K562 (cell line): ENCODE results near the gene CHD1L. TPM values are rescaled to one million over a fixed set of nuclear protein-coding genes. Genes with fewer than 3 reads are reported as not detected.

Experiments
- ATAC-seq: fragments of 200-7000 bp; cut with Tn5 transposase; 3 replicates; pipeline ENCODE4 v1.9.1; 2020; ENCODE audit warnings: moderate library complexity
- BruUV-seq: library from RNA; stranded (reverse); fragments of 400-500 nt; replicated peaks from 2 replicates; lab custom pipeline; 2021; lab: Mats Ljungman, UMichigan
- CTCF ChIA-PET: fragments of 300-600 bp; formaldehyde crosslinking; extraction: SDS; loops from one replicate; lab custom pipeline; 2021; ENCODE audit warnings: low intra/inter-chr PET ratio; lab: Yijun Ruan, JAX
- POLR2A ChIA-PET: fragments of 300-600, 350-650 bp; sonication (Branson Sonifier 250); formaldehyde crosslinking; extraction: SDS; loops from one replicate; lab custom pipeline; 2021; ENCODE audit warnings: antibody characterized with exemption, inconsistent platforms; lab: Yijun Ruan, JAX
- DNase-seq, 4 experiments: peaks; one replicate each; pipeline versions ENCODE4 v3.0.0 to v3.0.0-alpha.2; 2011 to 2018; ENCODE audit warnings: low spot score in 3 of 4, mixed read lengths in 3 of 4; ENCODE audit errors: extremely low read depth in 1 of 4
- FAIRE-seq: peaks from 2 replicates; lab custom pipeline; 2011; peaks lifted over from hg19 to GRCh38; lab: Jason Lieb, UNC
- H2AFZ ChIP-seq: 2 replicates; pipeline ENCODE4 v1.6.0; 2011; ENCODE audit warnings: low read depth, low read length, control low read depth, inconsistent platforms
- H3K27ac ChIP-seq: fragments of 200-600 bp; 3 replicates; pipeline ENCODE4 v1.8.0; 2011; ENCODE audit warnings: low read depth, mild to moderate bottlenecking, control low read depth, inconsistent platforms, low read length, moderate library complexity, mixed read lengths; ENCODE audit errors: extremely low read depth
- H3K27me3 ChIP-seq, 2 experiments: fragments of 300-600 bp in 1 of 2; 2 replicates in 1 of 2; 3 replicates in 1 of 2; pipeline versions ENCODE4 v1.6.0 to v1.8.0; 2011; ENCODE audit warnings: inconsistent platforms in 2 of 2, low read length in 2 of 2, mild to moderate bottlenecking in 1 of 2, mixed read lengths in 1 of 2, moderate library complexity in 1 of 2; ENCODE audit not compliant: control insufficient read depth in 2 of 2, insufficient read depth in 2 of 2
- H3K36me3 ChIP-seq: fragments of 300-600 bp; 3 replicates; pipeline ENCODE4 v1.8.0; 2011; ENCODE audit warnings: mild to moderate bottlenecking, low read length, inconsistent platforms; ENCODE audit not compliant: control insufficient read depth, insufficient read depth
- H3K4me1 ChIP-seq, 2 experiments: fragments of 200-600 bp in 1 of 2; replicated peaks in 1 of 2; 2 replicates in 1 of 2; 3 replicates in 1 of 2; pipeline versions ENCODE4 v1.5.1 to v1.8.0; 2011; ENCODE audit warnings: inconsistent platforms in 2 of 2, low read length in 2 of 2, mild to moderate bottlenecking in 1 of 2, mixed read lengths in 1 of 2, moderate library complexity in 1 of 2; ENCODE audit not compliant: control insufficient read depth in 2 of 2, insufficient read depth in 2 of 2
- H3K4me2 ChIP-seq: 2 replicates; pipeline ENCODE4 v1.6.1; 2011; ENCODE audit warnings: low read length, control low read depth, inconsistent platforms, mixed read lengths; ENCODE audit not compliant: insufficient read depth
- H3K4me3 ChIP-seq: fragments of 200-600 bp; sonication (generic), shearing (Covaris generic); 2 replicates; pipeline ENCODE4 v1.5.1; 2016; ENCODE audit warnings: control low read depth, inconsistent platforms
- H3K79me2 ChIP-seq: fragments of 200-600 bp; 3 replicates; pipeline ENCODE4 v1.8.0; 2011; ENCODE audit warnings: low read length, inconsistent platforms; ENCODE audit not compliant: control insufficient read depth, insufficient read depth
- H3K9ac ChIP-seq, 2 experiments: 2 replicates each; pipeline versions ENCODE4 v1.6.0 to v1.6.1; 2011; ENCODE audit warnings: low read depth in 2 of 2, low read length in 2 of 2, control low read depth in 1 of 2, inconsistent platforms in 1 of 2, mild to moderate bottlenecking in 1 of 2, mixed read lengths in 1 of 2; ENCODE audit not compliant: insufficient read depth in 1 of 2
- H3K9me1 ChIP-seq: one replicate; pipeline ENCODE4 v1.6.0; 2011; ENCODE audit warnings: inconsistent platforms, mild to moderate bottlenecking, low read length, moderate library complexity; ENCODE audit not compliant: control insufficient read depth, insufficient read depth
- H3K9me3 ChIP-seq: replicated peaks from 2 replicates; pipeline ENCODE4 v1.5.1; 2011; ENCODE audit warnings: low read depth, low read length, inconsistent platforms; ENCODE audit not compliant: control insufficient read depth, insufficient read depth
- H4K20me1 ChIP-seq: replicated peaks from 2 replicates; pipeline ENCODE4 v1.6.1; 2011; ENCODE audit warnings: low read length, inconsistent platforms, mixed read lengths; ENCODE audit not compliant: control insufficient read depth, insufficient read depth
- ASH1L ChIP-seq: fragments of 450-650 bp; IDR thresholded peaks from 2 replicates; pipeline ENCODE4 v1.6.1; 2018; ENCODE audit warnings: borderline replicate concordance, mild to moderate bottlenecking, low read depth; ENCODE audit not compliant: partially characterized antibody
- HDAC6 ChIP-seq: IDR thresholded peaks from 2 replicates; pipeline ENCODE4 v1.6.1; 2012; ENCODE audit warnings: low read depth, mild to moderate bottlenecking, control low read depth, inconsistent platforms, low read length, moderate library complexity
- HDGF ChIP-seq: fragments of 450-650 bp; IDR thresholded peaks from 2 replicates; pipeline ENCODE4 v1.6.1; 2016
- IFI16 ChIP-seq: fragments of 250-450 bp; sonication (Bioruptor Pico); IDR thresholded peaks from 2 replicates; pipeline ENCODE4 v2.1.2; 2022; ENCODE audit warnings: mild to moderate bottlenecking, inconsistent platforms
- NCOA2 ChIP-seq, 2 experiments: fragments of 450-650 bp; IDR thresholded peaks; 2 replicates each; pipeline ENCODE4 v1.6.1; 2018; ENCODE audit warnings: mild to moderate bottlenecking in 2 of 2, moderate library complexity in 1 of 2; ENCODE audit not compliant: partially characterized antibody in 2 of 2
- TEAD1 ChIP-seq, 2 experiments: fragments of 450-650 bp in 1 of 2; sonication (generic) in 1 of 2; formaldehyde crosslinking; IDR thresholded peaks; 2 replicates each; pipeline versions ENCODE4 v1.4.0 to v1.8.0; 2020 to 2022; ENCODE audit warnings: mild to moderate bottlenecking in 2 of 2, missing genetic modification reagents in 1 of 2
- TGIF2 ChIP-seq: sonication (generic); formaldehyde crosslinking; IDR thresholded peaks from 2 replicates; pipeline ENCODE4 v1.8.1; 2022; ENCODE audit warnings: mild to moderate bottlenecking, missing genetic modification reagents, moderate library complexity
- ZNF175 ChIP-seq: fragments of 200-800 bp; sonication (Bioruptor generic); IDR thresholded peaks from 2 replicates; pipeline ENCODE4 v1.6.1; 2016; ENCODE audit warnings: low read depth, mild to moderate bottlenecking, missing genetic modification characterization, missing compliant biosample characterization
- ZNF197 ChIP-seq: fragments of 200-800 bp; sonication (Bioruptor generic); IDR thresholded peaks from 2 replicates; pipeline ENCODE4 v1.6.1; 2016; ENCODE audit warnings: low read depth, missing genetic modification characterization, missing compliant biosample characterization
- WGBS: fragments of 100-300 bp; shearing (Covaris generic); methylation state at CpG from one replicate; pipeline ENCODE4 v1.1.6; 2016; ENCODE audit warnings: low coverage, mixed read lengths; ENCODE audit not compliant: insufficient coverage; ENCODE audit errors: missing lambda C conversion rate; 5-methylcytosine and 5-hydroxymethylcytosine counted together
- in situ Hi-C: fragments of 300-500 bp; cut with MboI; formaldehyde crosslinking; loops from 4 replicates; pipeline ENCODE4 v1.15.0; 2018; ENCODE audit warnings: inconsistent platforms, mixed read lengths
- intact Hi-C: fragments of 100-400 bp; cut with micrococcal nuclease; formaldehyde crosslinking; loops from 2 replicates; pipeline ENCODE4 v1.14.2; 2022
- polyA plus RNA-seq, 8 experiments: library from polyadenylated mRNA; depleted of rRNA in 4 of 8; stranded (reverse) in 5 of 8; unstranded in 3 of 8; fragments of >200 nt; fragmentation: Nextera tagmentation in 2 of 8; fragmentation: Illumina TruSeq in 1 of 8; extraction: Ambion mirVana in 2 of 8; extraction: Trizol in 1 of 8; gene quantifications; 2 replicates each; pipeline versions ENCODE4 v1.2.1 to v1.2.3, GENCODE V29; 2011 to 2014; ENCODE audit warnings: inconsistent platforms in 1 of 8, missing spikeins in 1 of 8
- total RNA-seq, 7 experiments: library from RNA; depleted of rRNA in 6 of 7; stranded (reverse); fragments of >200 nt in 6 of 7; fragmentation: Illumina TruSeq in 2 of 7; extraction: Trizol in 2 of 7; gene quantifications; 2 replicates each; pipeline versions ENCODE4 v1.2.1 to v1.2.3, GENCODE V29; 2011 to 2021; ENCODE audit warnings: low replicate concordance in 1 of 7
- TF ChIP-seq, protein P1 (sequence below): sonication (generic); formaldehyde crosslinking; IDR thresholded peaks from 2 replicates; pipeline ENCODE4 v1.8.0; 2022; ENCODE audit warnings: mild to moderate bottlenecking, missing genetic modification reagents
- TF ChIP-seq, protein P2 (sequence below): fragments of 250-450 bp; sonication (Bioruptor Pico); IDR thresholded peaks from 2 replicates; pipeline ENCODE4 v1.8.0; 2021; ENCODE audit warnings: moderate library complexity, mild to moderate bottlenecking, inconsistent platforms

Gene CHD1L
- total and polyA plus RNA-seq, 9 of the 15 experiments (the other 6 are each of a cell fraction or from before 2014, with no cell fraction given) = 25.0 to 93.3 (median 59.1) TPM

DNA sequence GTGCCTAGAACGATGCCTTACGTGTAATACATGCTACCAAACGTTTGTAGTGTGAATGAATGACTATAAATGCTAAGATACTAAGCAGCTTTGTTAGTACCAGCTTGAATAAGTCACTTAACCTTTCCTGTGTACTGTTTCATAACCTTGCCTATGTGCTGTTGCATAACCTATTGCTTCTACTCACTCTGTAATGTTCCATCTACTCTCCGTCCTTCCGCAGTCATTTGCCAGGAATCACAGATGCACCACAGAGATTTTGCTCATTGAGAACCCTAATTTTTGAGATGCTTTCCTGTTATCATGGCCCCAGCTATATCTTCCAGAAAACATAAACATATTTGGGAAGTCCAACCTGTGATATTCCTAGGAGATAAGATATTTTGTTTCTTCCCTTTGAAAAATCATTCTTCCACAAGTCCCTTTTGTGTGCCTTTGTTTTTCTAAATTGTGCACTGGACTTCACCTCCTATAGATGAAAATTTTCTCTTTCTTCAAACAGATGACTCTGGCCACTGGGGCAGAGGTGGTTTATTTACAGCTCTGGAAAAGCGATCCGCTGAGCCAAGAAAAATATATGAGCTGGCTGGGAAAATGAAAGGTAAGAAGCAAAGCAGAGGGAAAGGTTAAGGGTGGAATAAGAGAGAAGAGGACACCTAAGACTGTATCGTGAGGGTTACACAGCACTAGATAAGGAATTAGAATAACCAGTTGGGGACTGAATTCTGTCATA, 44.8 kb downstream of the CHD1L start:
- in situ Hi-C loops = loop anchor here (5.0 kb wide), 1 partner anchor 205 kb away; no protein-coding TSS in a partner anchor
- ATAC-seq (no peak), FAIRE-seq (no peak), DNase-seq (no peak)
- WGBS = 89% methylated on average over 8 of the region's 8 CpGs
- Histone ChIP-seq H3K9me1 (no peaks in the 10 kb centered on the region), H3K79me2 (0 out of 3 replicates have a peak, but pooled peaks cover 3% of the 10 kb centered on the region), H3K36me3 (peaks cover 99% of the 10 kb centered on the region), H3K4me3 (no peak overlapping the region), H4K20me1 (no peaks in the 10 kb centered on the region), H3K27ac (no peak overlapping the region), H3K4me2 (no peak overlapping the region), H3K9ac (no peak overlapping the region), H2AFZ (no peak overlapping the region), H3K4me1 (no peaks in the 10 kb centered on the region), H3K27me3 (no peaks in the 10 kb centered on the region), H3K9me3 (no peaks in the 10 kb centered on the region)
- POLR2A ChIA-PET = interaction anchor here (0.8 to 1.3 kb wide), 2 partner anchors 17 to 90 kb away, joined by 3 read pairs; no protein-coding TSS in a partner anchor
- CTCF ChIA-PET = no interaction called here
- BruUV-seq = no TSS peak
- intact Hi-C loops = no loop called here
- no peak for TF ChIP-seq ASH1L
- no peak for TF ChIP-seq HDGF
- no peak for TF ChIP-seq TGIF2 (CRISPR knock-in tag)
- TF ChIP-seq NCOA2 (IDR thresholded peaks at IDR 0.05; ENCODE audit: partially characterized antibody in 2 of 2) = no peak
- no peak for TF ChIP-seq ZNF197 (CRISPR knock-in tag)
- TF ChIP-seq HDAC6 = no peak
- TF ChIP-seq, protein P1, sequence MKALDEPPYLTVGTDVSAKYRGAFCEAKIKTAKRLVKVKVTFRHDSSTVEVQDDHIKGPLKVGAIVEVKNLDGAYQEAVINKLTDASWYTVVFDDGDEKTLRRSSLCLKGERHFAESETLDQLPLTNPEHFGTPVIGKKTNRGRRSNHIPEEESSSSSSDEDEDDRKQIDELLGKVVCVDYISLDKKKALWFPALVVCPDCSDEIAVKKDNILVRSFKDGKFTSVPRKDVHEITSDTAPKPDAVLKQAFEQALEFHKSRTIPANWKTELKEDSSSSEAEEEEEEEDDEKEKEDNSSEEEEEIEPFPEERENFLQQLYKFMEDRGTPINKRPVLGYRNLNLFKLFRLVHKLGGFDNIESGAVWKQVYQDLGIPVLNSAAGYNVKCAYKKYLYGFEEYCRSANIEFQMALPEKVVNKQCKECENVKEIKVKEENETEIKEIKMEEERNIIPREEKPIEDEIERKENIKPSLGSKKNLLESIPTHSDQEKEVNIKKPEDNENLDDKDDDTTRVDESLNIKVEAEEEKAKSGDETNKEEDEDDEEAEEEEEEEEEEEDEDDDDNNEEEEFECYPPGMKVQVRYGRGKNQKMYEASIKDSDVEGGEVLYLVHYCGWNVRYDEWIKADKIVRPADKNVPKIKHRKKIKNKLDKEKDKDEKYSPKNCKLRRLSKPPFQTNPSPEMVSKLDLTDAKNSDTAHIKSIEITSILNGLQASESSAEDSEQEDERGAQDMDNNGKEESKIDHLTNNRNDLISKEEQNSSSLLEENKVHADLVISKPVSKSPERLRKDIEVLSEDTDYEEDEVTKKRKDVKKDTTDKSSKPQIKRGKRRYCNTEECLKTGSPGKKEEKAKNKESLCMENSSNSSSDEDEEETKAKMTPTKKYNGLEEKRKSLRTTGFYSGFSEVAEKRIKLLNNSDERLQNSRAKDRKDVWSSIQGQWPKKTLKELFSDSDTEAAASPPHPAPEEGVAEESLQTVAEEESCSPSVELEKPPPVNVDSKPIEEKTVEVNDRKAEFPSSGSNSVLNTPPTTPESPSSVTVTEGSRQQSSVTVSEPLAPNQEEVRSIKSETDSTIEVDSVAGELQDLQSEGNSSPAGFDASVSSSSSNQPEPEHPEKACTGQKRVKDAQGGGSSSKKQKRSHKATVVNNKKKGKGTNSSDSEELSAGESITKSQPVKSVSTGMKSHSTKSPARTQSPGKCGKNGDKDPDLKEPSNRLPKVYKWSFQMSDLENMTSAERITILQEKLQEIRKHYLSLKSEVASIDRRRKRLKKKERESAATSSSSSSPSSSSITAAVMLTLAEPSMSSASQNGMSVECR = no peak
- TF ChIP-seq ZNF175 (CRISPR knock-in tag) = no peak
- TF ChIP-seq TEAD1 (CRISPR knock-in tag; IDR thresholded peaks at IDR 0.05) = no peak
- TF ChIP-seq, protein P2, sequence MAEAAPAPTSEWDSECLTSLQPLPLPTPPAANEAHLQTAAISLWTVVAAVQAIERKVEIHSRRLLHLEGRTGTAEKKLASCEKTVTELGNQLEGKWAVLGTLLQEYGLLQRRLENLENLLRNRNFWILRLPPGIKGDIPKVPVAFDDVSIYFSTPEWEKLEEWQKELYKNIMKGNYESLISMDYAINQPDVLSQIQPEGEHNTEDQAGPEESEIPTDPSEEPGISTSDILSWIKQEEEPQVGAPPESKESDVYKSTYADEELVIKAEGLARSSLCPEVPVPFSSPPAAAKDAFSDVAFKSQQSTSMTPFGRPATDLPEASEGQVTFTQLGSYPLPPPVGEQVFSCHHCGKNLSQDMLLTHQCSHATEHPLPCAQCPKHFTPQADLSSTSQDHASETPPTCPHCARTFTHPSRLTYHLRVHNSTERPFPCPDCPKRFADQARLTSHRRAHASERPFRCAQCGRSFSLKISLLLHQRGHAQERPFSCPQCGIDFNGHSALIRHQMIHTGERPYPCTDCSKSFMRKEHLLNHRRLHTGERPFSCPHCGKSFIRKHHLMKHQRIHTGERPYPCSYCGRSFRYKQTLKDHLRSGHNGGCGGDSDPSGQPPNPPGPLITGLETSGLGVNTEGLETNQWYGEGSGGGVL (CRISPR knock-in tag) = no peak
- TF ChIP-seq IFI16 (CRISPR knock-in tag) = no peak
